Activated T-cell treated with anti-CD3 and anti-CD28 coated beads, Interleukin-2, amount 50 U/mL, for 48 hours (primary cell): ENCODE results near the gene DNAL1.
"Not testable (repeated sequence)": the region's sequence is repeated elsewhere in the genome, so short reads cannot be mapped to it uniquely, and the experiment has no call there.

Source experiments
- DNase-seq, 2 experiments: peaks; one replicate each; pipeline ENCODE4 v3.0.0-alpha.2; 2020

DNAL1 gene

GRCh38 chr14:73645248-73645610 lies 443 bp downstream of the DNAL1 start:
- no peak for DNase-seq

GRCh38 chr14:73651005-73651404 lies 6.2 kb downstream of the DNAL1 start:
- DNase-seq, result no peak

- DNase-seq, result no peak
Measured at GRCh38 chr14:73655851-73656250, 11.1 kb downstream of the DNAL1 start.

- DNase-seq, result not testable (repeated sequence)
Measured at GRCh38 chr14:73659202-73659601, 14.4 kb downstream of the DNAL1 start.

GRCh38 chr14:73660511-73660910 lies 15.7 kb downstream of the DNAL1 start:
- DNase-seq, result no peak

- no peak for DNase-seq
Measured at GRCh38 chr14:73661872-73662271, 17.1 kb downstream of the DNAL1 start.

- no peak for DNase-seq
Measured at GRCh38 chr14:73662487-73662943, 17.7 kb downstream of the DNAL1 start.

GRCh38 chr14:73663548-73664212 lies 18.9 kb downstream of the DNAL1 start:
- DNase-seq, result no peak

GRCh38 chr14:73665130-73665529 lies 20.3 kb downstream of the DNAL1 start:
- no peak for DNase-seq

- no peak for DNase-seq
Measured at GRCh38 chr14:73666583-73666982, 21.8 kb downstream of the DNAL1 start.

GRCh38 chr14:73667854-73668253 lies 23.1 kb downstream of the DNAL1 start:
- no peak for DNase-seq

GRCh38 chr14:73674986-73675385 lies 30.2 kb downstream of the DNAL1 start:
- DNase-seq, result no peak

- DNase-seq, result no peak
Measured at GRCh38 chr14:73678698-73679097, 33.9 kb downstream of the DNAL1 start.

- DNase-seq, result no peak
Measured at GRCh38 chr14:73680821-73681220, 36.0 kb downstream of the DNAL1 start.

- DNase-seq, result no peak
Measured at GRCh38 chr14:73684627-73685026, 39.8 kb downstream of the DNAL1 start.

GRCh38 chr14:73685328-73685727 lies 40.5 kb downstream of the DNAL1 start:
- DNase-seq, result no peak

- DNase-seq, result no peak
Measured at GRCh38 chr14:73686901-73687300, 42.1 kb downstream of the DNAL1 start.

GRCh38 chr14:73694083-73694482 lies 49.3 kb downstream of the DNAL1 start:
- no peak for DNase-seq

- no peak for DNase-seq
Measured at GRCh38 chr14:73695082-73695481, 50.3 kb downstream of the DNAL1 start.

- DNase-seq, result no peak
Measured at GRCh38 chr14:73695997-73696396, 51.2 kb downstream of the DNAL1 start.

- no peak for DNase-seq
Measured at GRCh38 chr14:73696466-73697400, 51.9 kb downstream of the DNAL1 start.

- DNase-seq, result no peak
Measured at GRCh38 chr14:73700325-73700724, 55.5 kb downstream of the DNAL1 start.

- DNase-seq, result not testable (repeated sequence)
Measured at GRCh38 chr14:73708076-73708475, 63.3 kb downstream of the DNAL1 start.

GRCh38 chr14:73709904-73710469 lies 65.2 kb downstream of the DNAL1 start:
- DNase-seq, result no peak
